Measurements from ENCODE around the gene ARHGAP12.

GRCh38 chr10:31902625-31903024 lies 26.0 kb downstream of the ARHGAP12 start:
- TF ChIP-seq CTCF (IDR thresholded peaks at IDR 0.05) (no peak), AFF4 (CRISPR knock-in tag; IDR thresholded peaks at IDR 0.05; ENCODE audit: borderline replicate concordance) (no peak), ATF2 (CRISPR knock-in tag; IDR thresholded peaks at IDR 0.05; ENCODE audit: borderline replicate concordance, low read depth) (no peak), E2F1 (CRISPR knock-in tag; IDR thresholded peaks at IDR 0.05) (no peak), CREB1 (CRISPR knock-in tag; IDR thresholded peaks at IDR 0.05) (no peak), HMGXB4 (CRISPR knock-in tag; IDR thresholded peaks at IDR 0.05) (no peak), FOXP1 (CRISPR knock-in tag; IDR thresholded peaks at IDR 0.05; ENCODE audit: borderline replicate concordance) (no peak), KAT7 (CRISPR knock-in tag; IDR thresholded peaks at IDR 0.05; ENCODE audit: borderline replicate concordance) (no peak), TCF7 (CRISPR knock-in tag; IDR thresholded peaks at IDR 0.05; ENCODE audit: low read depth) (no peak)
